ENCODE results near the gene TMEM45B.

The TMEM45B gene

GRCh38 chr11:129894278-129895125 is 78.9 kb downstream of the TMEM45B start:
- TF ChIP-seq CTCF (IDR thresholded peaks at IDR 0.05; ENCODE audit: low read depth, low read length), result no peak
- peak in 1 of 2 donors; percentile 8 for DNase-seq (ENCODE audit: low read depth in 2 of 2)
- peak overlapping the region; percentile 87 to 90 for H3K4me3 ChIP-seq (replicated peaks in 1 of 2; ENCODE audit: low read depth in 2 of 2, low read length in 2 of 2)

GRCh38 chr11:129895126-129896041 is 79.7 kb downstream of the TMEM45B start, which contains the start of gene NFRKB:
Gene NFRKB (minus strand): TSS chr11:129895578. CDS start chr11:129892849, 2,729 bp downstream.
- DNase-seq (ENCODE audit: low read depth in 2 of 2), result peak; percentile 63 to 73
- TF ChIP-seq CTCF (IDR thresholded peaks at IDR 0.05; ENCODE audit: low read depth, low read length), result no peak
- H3K4me3 ChIP-seq (replicated peaks in 1 of 2; ENCODE audit: low read depth in 2 of 2, low read length in 2 of 2), result peak within 1 kb of the TSS; percentile 87 to 90

GRCh38 chr11:129896062-129896461 is 80.4 kb downstream of the TMEM45B start:
- TF ChIP-seq CTCF (IDR thresholded peaks at IDR 0.05; ENCODE audit: low read depth, low read length), result no peak
- DNase-seq (ENCODE audit: low read depth in 2 of 2), result no peak
- peak overlapping the region; percentile 61 to 90 for H3K4me3 ChIP-seq (replicated peaks in 1 of 2; ENCODE audit: low read depth in 2 of 2, low read length in 2 of 2)

- no peak overlapping the region for H3K4me3 ChIP-seq (replicated peaks in 1 of 2; ENCODE audit: low read depth in 2 of 2, low read length in 2 of 2)
- TF ChIP-seq CTCF (IDR thresholded peaks at IDR 0.05; ENCODE audit: low read depth, low read length), result no peak
- DNase-seq (ENCODE audit: low read depth in 2 of 2), result no peak
Measured at GRCh38 chr11:129905402-129905801, 89.8 kb downstream of the TMEM45B start.

Data from cardiac fibroblast (primary cell).